ENCODE data around the gene TRAPPC8. TPM values are rescaled to one million over a fixed set of nuclear protein-coding genes. Genes with fewer than 3 reads are reported as not detected.

The TRAPPC8 gene
- total and polyA plus RNA-seq, 2 experiments from 2014 or later, result 27.2 to 66.2 TPM

DNA sequence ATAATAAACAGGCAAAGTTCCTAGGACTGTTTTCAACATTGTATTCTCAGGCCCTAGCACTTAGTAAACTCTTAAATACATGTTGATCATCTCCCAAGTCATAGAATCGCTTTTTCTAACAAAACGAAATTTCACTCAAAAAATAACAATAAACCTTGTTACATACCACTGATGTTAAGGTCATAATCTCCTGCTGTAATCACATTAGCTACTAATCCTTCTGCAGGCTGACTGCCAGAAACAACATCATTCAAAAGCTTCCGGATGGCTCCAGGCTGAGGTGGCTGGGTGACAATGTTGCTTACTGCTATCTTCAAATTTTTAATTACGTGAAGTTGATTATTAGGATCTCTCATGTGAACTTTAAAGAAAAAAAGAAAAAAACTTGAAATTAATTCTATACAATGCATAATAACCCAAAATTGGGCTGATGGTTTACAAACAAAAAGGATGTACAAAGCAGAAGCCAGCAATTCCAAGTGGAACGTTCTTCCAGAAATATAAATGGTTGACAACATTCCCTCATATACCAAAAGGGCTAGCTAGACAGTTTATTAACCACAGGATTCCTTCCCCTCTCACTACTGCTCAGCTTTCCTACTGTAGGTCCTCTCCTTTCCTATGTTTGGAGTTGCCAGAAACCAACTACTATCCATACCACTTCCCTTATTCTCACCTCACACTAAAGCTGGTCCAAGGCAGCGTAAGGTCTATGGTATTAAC, 11.6 kb downstream of the TRAPPC8 start:
- Histone ChIP-seq H3K36me3 (ENCODE audit: insufficient read depth) (peaks cover 24% of the 10 kb centered on the region; the same call in 1 of the 2 replicates), H3K79me2 (replicated peaks; ENCODE audit: insufficient read depth) (peaks cover 86% of the 10 kb centered on the region), H4K20me1 (replicated peaks; ENCODE audit: insufficient read depth) (peaks cover 11% of the 10 kb centered on the region; the same call in 1 of the 2 replicates), H3K4me1 (ENCODE audit: insufficient read depth) (no peaks in the 10 kb centered on the region), H3K27me3 (ENCODE audit: insufficient read depth) (no peaks in the 10 kb centered on the region), H3K9me2 (ENCODE audit: insufficient read depth) (no peaks in the 10 kb centered on the region), H2AFZ (no peak overlapping the region), H3F3A (replicated peaks; ENCODE audit: low read depth) (0 out of 2 replicates have a peak, but pooled peaks cover 6% of the 10 kb centered on the region), H3K4me2 (no peak overlapping the region), H3K4me3 (no peak overlapping the region), H3K27ac (ENCODE audit: low read depth) (peak overlapping the region; percentile 57; the same call in 1 of the 2 replicates)
- no peaks in the 10 kb centered on the region for H3K27me3 Mint-ChIP-seq (ENCODE audit: insufficient read depth, low read depth, poor library complexity)
- ATAC-seq (no peak), DNase-seq (ENCODE audit: low spot score) (no peak)
- H3K4me1 Mint-ChIP-seq, result no peaks in the 10 kb centered on the region
- peaks cover 23% of the 10 kb centered on the region for H3K36me3 Mint-ChIP-seq (ENCODE audit: low read depth)
- no peak overlapping the region for H3K4me3 Mint-ChIP-seq
- no peak overlapping the region for H3K27ac Mint-ChIP-seq
- no peaks in the 10 kb centered on the region for H3K9me3 Mint-ChIP-seq
- TF ChIP-seq EZH2phosphoT487 (IDR thresholded peaks at IDR 0.05; ENCODE audit: unreplicated experiment) (no peak), JUNB (IDR thresholded peaks at IDR 0.05; ENCODE audit: unreplicated experiment) (no peak), CREB1 (CRISPR knock-in tag; IDR thresholded peaks at IDR 0.05; ENCODE audit: low read depth) (no peak), REST (IDR thresholded peaks at IDR 0.05; ENCODE audit: unreplicated experiment) (no peak), POLR2AphosphoS5 (IDR thresholded peaks at IDR 0.05; ENCODE audit: low read depth) (no peak), EZH2 (IDR thresholded peaks at IDR 0.05; ENCODE audit: low read depth, unreplicated experiment) (no peak), STAT1 (IDR thresholded peaks at IDR 0.05; ENCODE audit: unreplicated experiment) (no peak), NANOG (IDR thresholded peaks at IDR 0.05; ENCODE audit: borderline replicate concordance) (no peak), CTCF (conservative IDR thresholded peaks at IDR 0.05; ENCODE audit: low read depth in 2 of 2) (no peak), ZNF331 (CRISPR knock-in tag; IDR thresholded peaks at IDR 0.05; ENCODE audit: low read depth) (no peak), ZNF114 (CRISPR knock-in tag; IDR thresholded peaks at IDR 0.05) (no peak), ETS1 (IDR thresholded peaks at IDR 0.05) (no peak), ZNF462 (CRISPR knock-in tag; IDR thresholded peaks at IDR 0.05) (no peak)
